HG03175 (cell line): ENCODE data around the gene RPS27A.
"Not testable (repeated sequence)": the region's sequence is repeated elsewhere in the genome, so short reads cannot be mapped to it uniquely, and the experiment has no call there.

Source experiments
- ATAC-seq: cut with Tn5 transposase; IDR thresholded peaks from one replicate; pipeline ENCODE4 v1.9.1; 2021; ENCODE audit warnings: mild to moderate bottlenecking, moderate library complexity; ENCODE audit not compliant: unreplicated experiment

RPS27A gene

GRCh38 chr2:55232084-55232862 is at the start of gene RPS27A, which contains the start of gene CLHC1:
Gene RPS27A, plus strand, starts transcription at chr2:55232688. Its CDS starts 137 bp downstream, at chr2:55232825.
Gene CLHC1, minus strand, starts transcription at chr2:55232293. Its CDS starts 9,882 bp downstream, at chr2:55222411.
- ATAC-seq = peak; percentile 81

- not testable (repeated sequence) for ATAC-seq
Measured at GRCh38 chr2:55186837-55187236, 45.7 kb upstream of the RPS27A start.

GRCh38 chr2:55191888-55192287 is 40.6 kb upstream of the RPS27A start:
- ATAC-seq = not testable (repeated sequence)

- ATAC-seq = no peak
Measured at GRCh38 chr2:55196526-55196925, 36.0 kb upstream of the RPS27A start.

GRCh38 chr2:55200416-55200815 is 32.1 kb upstream of the RPS27A start:
- no peak for ATAC-seq

GRCh38 chr2:55204536-55204935 is 28.0 kb upstream of the RPS27A start:
- no peak for ATAC-seq

- ATAC-seq = no peak
Measured at GRCh38 chr2:55204950-55205349, 27.5 kb upstream of the RPS27A start.

- ATAC-seq = no peak
Measured at GRCh38 chr2:55213822-55214221, 18.7 kb upstream of the RPS27A start.

- no peak for ATAC-seq
Measured at GRCh38 chr2:55223958-55224760, 8.3 kb upstream of the RPS27A start.

GRCh38 chr2:55224761-55225261 is 7.7 kb upstream of the RPS27A start:
- ATAC-seq = no peak

GRCh38 chr2:55225481-55226020 is 6.9 kb upstream of the RPS27A start:
- ATAC-seq = no peak

- ATAC-seq = not testable (repeated sequence)
Measured at GRCh38 chr2:55227437-55228225, 4.9 kb upstream of the RPS27A start.

GRCh38 chr2:55228226-55228563 is 4.3 kb upstream of the RPS27A start:
- ATAC-seq = no peak

GRCh38 chr2:55229221-55229620 is 3.3 kb upstream of the RPS27A start:
- no peak for ATAC-seq

GRCh38 chr2:55230551-55230950 is 1.9 kb upstream of the RPS27A start:
- no peak for ATAC-seq

- ATAC-seq = no peak
Measured at GRCh38 chr2:55231546-55232083, 873 bp upstream of the RPS27A start.

- peak; percentile 46 for ATAC-seq
Measured at GRCh38 chr2:55232863-55233657, 572 bp downstream of the RPS27A start.

- no peak for ATAC-seq
Measured at GRCh38 chr2:55233658-55233940, 1.1 kb downstream of the RPS27A start.

- ATAC-seq = no peak
Measured at GRCh38 chr2:55235724-55236538, 3.4 kb downstream of the RPS27A start.
